ENCODE measurements around the gene IFIH1. TPM values are rescaled to one million over a fixed set of nuclear protein-coding genes. Genes with fewer than 3 reads are reported as not detected.

The IFIH1 gene
- total RNA-seq, 1 donor: 7.2 TPM

DNA sequence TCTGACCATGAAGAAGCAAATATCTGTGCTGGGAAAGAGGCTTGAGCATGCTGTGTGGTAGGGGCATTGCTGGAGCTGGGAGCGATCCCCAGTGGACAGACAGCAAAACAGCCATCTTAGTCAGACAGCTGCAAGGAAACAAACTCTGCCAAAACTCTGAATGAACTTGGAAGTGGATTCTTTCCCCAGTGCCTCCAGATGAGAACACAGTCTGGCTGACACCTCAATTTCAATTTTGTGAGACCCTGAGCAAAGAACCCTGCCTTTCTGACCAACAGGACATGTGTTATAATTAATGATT is 52.1 kb downstream of the IFIH1 start:
- Histone ChIP-seq H3K79me2 (ENCODE audit: insufficient read depth, low read length) (no peaks in the 10 kb centered on the region), H3K4me1 (ENCODE audit: insufficient read depth, low read length) (peaks cover 17% of the 10 kb centered on the region), H3K4me2 (ENCODE audit: insufficient read depth, low read length) (no peak overlapping the region), H4K20me1 (ENCODE audit: insufficient read depth, low read length) (no peaks in the 10 kb centered on the region), H3K36me3 (ENCODE audit: insufficient read depth, low read length) (no peaks in the 10 kb centered on the region), H2AFZ (ENCODE audit: low read length) (peak overlapping the region; percentile 85), H3K27ac (ENCODE audit: low read depth, low read length) (no peak overlapping the region), H3K27me3 (ENCODE audit: insufficient read depth, low read length) (no peaks in the 10 kb centered on the region), H3K4me3 (ENCODE audit: insufficient read depth, low read length) (no peak overlapping the region), H3K9me3 (ENCODE audit: low read depth, low read length) (no peaks in the 10 kb centered on the region)
- no peak for DNase-seq (ENCODE audit: insufficient read length, low spot score, missing footprints)
- TF ChIP-seq, protein P1, sequence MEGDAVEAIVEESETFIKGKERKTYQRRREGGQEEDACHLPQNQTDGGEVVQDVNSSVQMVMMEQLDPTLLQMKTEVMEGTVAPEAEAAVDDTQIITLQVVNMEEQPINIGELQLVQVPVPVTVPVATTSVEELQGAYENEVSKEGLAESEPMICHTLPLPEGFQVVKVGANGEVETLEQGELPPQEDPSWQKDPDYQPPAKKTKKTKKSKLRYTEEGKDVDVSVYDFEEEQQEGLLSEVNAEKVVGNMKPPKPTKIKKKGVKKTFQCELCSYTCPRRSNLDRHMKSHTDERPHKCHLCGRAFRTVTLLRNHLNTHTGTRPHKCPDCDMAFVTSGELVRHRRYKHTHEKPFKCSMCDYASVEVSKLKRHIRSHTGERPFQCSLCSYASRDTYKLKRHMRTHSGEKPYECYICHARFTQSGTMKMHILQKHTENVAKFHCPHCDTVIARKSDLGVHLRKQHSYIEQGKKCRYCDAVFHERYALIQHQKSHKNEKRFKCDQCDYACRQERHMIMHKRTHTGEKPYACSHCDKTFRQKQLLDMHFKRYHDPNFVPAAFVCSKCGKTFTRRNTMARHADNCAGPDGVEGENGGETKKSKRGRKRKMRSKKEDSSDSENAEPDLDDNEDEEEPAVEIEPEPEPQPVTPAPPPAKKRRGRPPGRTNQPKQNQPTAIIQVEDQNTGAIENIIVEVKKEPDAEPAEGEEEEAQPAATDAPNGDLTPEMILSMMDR (IDR thresholded peaks at IDR 0.05; ENCODE audit: extremely low read depth, low read depth, low read length): peak; percentile 9

DNA sequence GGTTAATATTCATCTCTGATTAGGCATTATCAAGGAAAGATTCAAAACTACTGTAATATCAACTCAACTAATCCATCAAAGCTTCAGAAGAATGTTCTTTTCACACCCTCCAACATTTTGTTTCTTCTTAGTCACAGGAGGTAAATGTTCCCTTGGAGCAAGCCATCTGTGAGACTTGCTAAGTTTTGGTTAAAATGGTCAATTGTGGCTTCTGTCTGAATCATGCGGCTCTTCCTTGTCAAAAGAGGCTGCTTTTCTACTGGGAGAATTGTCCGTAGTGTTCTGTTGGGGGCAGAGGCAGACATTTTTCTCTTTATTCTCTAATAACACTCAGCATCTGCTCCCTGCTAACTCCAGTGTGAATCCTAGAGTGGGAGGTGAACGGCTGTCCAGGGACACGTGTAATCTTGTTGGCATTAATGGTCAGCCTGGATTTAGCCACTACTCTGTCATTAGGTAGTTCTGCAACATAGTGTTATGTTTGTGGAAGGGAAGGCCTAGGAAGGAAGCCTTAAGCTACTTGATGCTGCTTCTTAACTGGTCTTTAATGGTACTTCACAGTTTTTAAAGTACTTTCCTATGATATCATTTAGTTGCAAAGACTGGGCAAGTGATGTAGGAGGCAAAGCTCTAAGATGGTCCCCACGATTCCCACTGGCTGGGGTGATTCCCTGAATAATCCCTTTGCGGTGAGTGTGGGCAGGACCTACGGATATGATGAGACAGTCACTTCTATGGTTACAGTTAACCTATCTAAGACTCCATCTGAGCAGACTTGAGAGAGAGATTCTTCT is 52.6 kb downstream of the IFIH1 start:
- Histone ChIP-seq H4K20me1 (ENCODE audit: insufficient read depth, low read length) (no peaks in the 10 kb centered on the region), H3K4me3 (ENCODE audit: insufficient read depth, low read length) (no peak overlapping the region), H3K4me2 (ENCODE audit: insufficient read depth, low read length) (no peak overlapping the region), H3K36me3 (ENCODE audit: insufficient read depth, low read length) (no peaks in the 10 kb centered on the region), H3K4me1 (ENCODE audit: insufficient read depth, low read length) (peaks cover 22% of the 10 kb centered on the region), H3K27ac (ENCODE audit: low read depth, low read length) (peak overlapping the region; percentile 20), H3K27me3 (ENCODE audit: insufficient read depth, low read length) (no peaks in the 10 kb centered on the region), H2AFZ (ENCODE audit: low read length) (peak overlapping the region; percentile 85), H3K79me2 (ENCODE audit: insufficient read depth, low read length) (no peaks in the 10 kb centered on the region), H3K9me3 (ENCODE audit: low read depth, low read length) (no peaks in the 10 kb centered on the region)
- TF ChIP-seq, protein P1 (IDR thresholded peaks at IDR 0.05; ENCODE audit: extremely low read depth, low read depth, low read length): no peak
- no peak for DNase-seq (ENCODE audit: insufficient read length, low spot score, missing footprints)

DNA sequence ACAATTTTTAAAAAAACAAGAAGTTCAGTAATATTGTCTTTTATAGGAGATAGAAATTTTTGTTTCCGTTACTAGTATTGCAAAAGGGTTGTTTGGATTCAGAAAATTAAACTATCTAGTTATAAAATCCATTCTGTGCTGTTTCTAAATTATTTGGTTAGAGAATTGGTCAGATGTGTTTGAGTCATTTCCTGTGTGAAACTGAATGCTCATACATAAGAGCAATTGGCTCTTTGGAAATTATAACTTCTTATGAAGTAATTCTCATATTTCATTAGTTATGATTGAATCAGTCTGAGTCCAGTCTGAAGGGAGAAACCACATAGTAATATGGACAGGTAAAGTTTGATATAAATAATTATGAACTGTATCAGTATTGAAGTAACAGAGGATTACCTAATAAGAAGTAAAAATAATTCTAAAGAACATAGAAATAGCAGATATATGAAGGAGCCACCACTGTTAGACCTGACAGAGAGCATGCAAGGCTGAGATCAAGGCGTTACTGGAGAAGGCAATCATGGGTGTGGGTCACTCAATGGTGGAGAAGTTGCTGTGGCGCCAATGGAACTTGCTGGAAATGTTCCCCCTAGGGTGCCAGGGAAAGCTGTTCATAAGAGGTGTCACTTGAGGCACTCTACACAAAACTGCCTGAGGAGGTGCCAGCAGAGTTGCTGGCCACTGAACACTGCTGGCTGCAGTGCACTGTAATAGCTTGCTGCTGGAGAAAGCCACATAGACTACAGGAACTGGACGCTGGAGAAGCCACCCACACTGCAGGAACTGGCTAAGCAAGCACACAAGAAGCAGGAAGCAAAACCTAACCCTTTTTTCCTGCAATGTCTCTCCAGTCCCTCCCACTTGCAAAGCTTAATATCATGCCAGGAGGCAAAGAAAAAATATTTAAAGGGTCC is 57.2 kb downstream of the IFIH1 start:
- Histone ChIP-seq H3K9me3 (ENCODE audit: low read depth, low read length) (no peaks in the 10 kb centered on the region), H3K36me3 (ENCODE audit: insufficient read depth, low read length) (no peaks in the 10 kb centered on the region), H3K4me3 (ENCODE audit: insufficient read depth, low read length) (peak overlapping the region; percentile 19), H3K27ac (ENCODE audit: low read depth, low read length) (peak overlapping the region; percentile 74), H3K27me3 (ENCODE audit: insufficient read depth, low read length) (no peaks in the 10 kb centered on the region), H3K4me1 (ENCODE audit: insufficient read depth, low read length) (peaks cover 61% of the 10 kb centered on the region), H4K20me1 (ENCODE audit: insufficient read depth, low read length) (no peaks in the 10 kb centered on the region), H2AFZ (ENCODE audit: low read length) (peak overlapping the region; percentile 36), H3K4me2 (ENCODE audit: insufficient read depth, low read length) (peak overlapping the region; percentile 69), H3K79me2 (ENCODE audit: insufficient read depth, low read length) (no peaks in the 10 kb centered on the region)
- TF ChIP-seq, protein P1 (IDR thresholded peaks at IDR 0.05; ENCODE audit: extremely low read depth, low read depth, low read length): no peak
- peak; percentile 78 for DNase-seq (ENCODE audit: insufficient read length, low spot score, missing footprints)

DNA sequence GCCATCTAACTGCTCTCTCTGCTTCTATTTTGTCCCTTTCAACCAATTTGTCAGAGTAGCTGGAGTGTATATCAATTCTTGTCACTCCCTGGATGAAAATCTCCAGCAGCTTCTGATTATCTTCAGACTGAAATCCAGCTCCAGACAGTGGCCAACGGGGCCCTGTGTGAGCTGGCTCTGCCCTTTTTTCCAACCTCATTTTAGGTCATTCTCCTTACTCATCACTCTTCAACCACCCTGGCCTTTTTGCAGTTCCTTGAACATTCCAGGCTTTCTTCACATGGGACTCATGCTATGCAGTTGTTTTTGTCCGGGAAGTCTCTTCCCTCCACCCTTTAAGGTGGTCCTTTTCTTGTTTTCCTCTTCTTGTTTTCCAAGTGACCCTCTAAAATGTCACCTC is 59.8 kb downstream of the IFIH1 start:
- DNase-seq (ENCODE audit: insufficient read length, low spot score, missing footprints): peak; percentile 72
- no peaks in the 10 kb centered on the region for H3K36me3 ChIP-seq (ENCODE audit: insufficient read depth, low read length)
- H3K9me3 ChIP-seq (ENCODE audit: low read depth, low read length): no peaks in the 10 kb centered on the region
- peak overlapping the region; percentile 28 for H2AFZ ChIP-seq (ENCODE audit: low read length)
- H3K4me1 ChIP-seq (ENCODE audit: insufficient read depth, low read length): peaks cover 56% of the 10 kb centered on the region
- peak overlapping the region; percentile 48 for H3K4me2 ChIP-seq (ENCODE audit: insufficient read depth, low read length)
- peak overlapping the region; percentile 93 for H3K27ac ChIP-seq (ENCODE audit: low read depth, low read length)
- H3K79me2 ChIP-seq (ENCODE audit: insufficient read depth, low read length): no peaks in the 10 kb centered on the region
- TF ChIP-seq, protein P1 (IDR thresholded peaks at IDR 0.05; ENCODE audit: extremely low read depth, low read depth, low read length): no peak
- no peak overlapping the region for H3K4me3 ChIP-seq (ENCODE audit: insufficient read depth, low read length)
- H3K27me3 ChIP-seq (ENCODE audit: insufficient read depth, low read length): no peaks in the 10 kb centered on the region
- H4K20me1 ChIP-seq (ENCODE audit: insufficient read depth, low read length): no peaks in the 10 kb centered on the region
